Tibial artery (tissue), 4 donors: ENCODE data around the gene OGFRL1.

Source experiments
- DNase-seq, 2 donors: peaks; one replicate each; pipeline ENCODE4 v3.0.0-alpha.2; 2019
- H3K27ac ChIP-seq, 2 donors: fragments of 200-600 bp; sonication (generic) in 1 of 2; 1 replicate in 1 of 2; 2 replicates in 1 of 2; pipeline ENCODE4 v1.5.1; 2018 to 2019; ENCODE audit warnings: mild to moderate bottlenecking in 1 of 2
- H3K27me3 ChIP-seq, 2 donors: fragments of 200-600 bp; sonication (generic) in 1 of 2; one replicate each; pipeline versions ENCODE4 v1.5.1 to v1.6.0; 2016 to 2019
- H3K36me3 ChIP-seq, 3 donors: fragments of 200-600 bp; sonication (generic) in 2 of 3; one replicate each; pipeline ENCODE4 v1.5.1; 2016 to 2019; ENCODE audit warnings: mild to moderate bottlenecking in 2 of 3
- H3K4me1 ChIP-seq, 4 donors: fragments of 200-600 bp; sonication (generic) in 2 of 4; 1 replicate in 3 of 4; 2 replicates in 1 of 4; pipeline ENCODE4 v1.5.1; 2016 to 2019
- H3K4me3 ChIP-seq, 2 donors: fragments of 200-600 bp; sonication (generic) in 1 of 2; 1 replicate in 1 of 2; 2 replicates in 1 of 2; pipeline ENCODE4 v1.5.1; 2018 to 2019; ENCODE audit warnings: mild to moderate bottlenecking in 2 of 2
- H3K9me3 ChIP-seq, 3 donors: fragments of 200-600 bp; sonication (generic) in 1 of 3; one replicate each; pipeline ENCODE4 v1.5.1; 2016 to 2019
- intact Hi-C: fragments of 100-400 bp; cut with DNase I; formaldehyde crosslinking; loops from one replicate; pipeline ENCODE4 v1.15.0; 2023; ENCODE audit warnings: low total_unique reads
- TF ChIP-seq, protein P1 (sequence below), 2 experiments: fragments of 200-600 bp in 1 of 2; fragments of 450-650 bp in 1 of 2; IDR thresholded peaks; one replicate each; pipeline ENCODE4 v1.5.1; 2017 to 2019; ENCODE audit warnings: antibody characterized with exemption in 2 of 2, mild to moderate bottlenecking in 1 of 2, moderate library complexity in 1 of 2

The OGFRL1 gene

DNA sequence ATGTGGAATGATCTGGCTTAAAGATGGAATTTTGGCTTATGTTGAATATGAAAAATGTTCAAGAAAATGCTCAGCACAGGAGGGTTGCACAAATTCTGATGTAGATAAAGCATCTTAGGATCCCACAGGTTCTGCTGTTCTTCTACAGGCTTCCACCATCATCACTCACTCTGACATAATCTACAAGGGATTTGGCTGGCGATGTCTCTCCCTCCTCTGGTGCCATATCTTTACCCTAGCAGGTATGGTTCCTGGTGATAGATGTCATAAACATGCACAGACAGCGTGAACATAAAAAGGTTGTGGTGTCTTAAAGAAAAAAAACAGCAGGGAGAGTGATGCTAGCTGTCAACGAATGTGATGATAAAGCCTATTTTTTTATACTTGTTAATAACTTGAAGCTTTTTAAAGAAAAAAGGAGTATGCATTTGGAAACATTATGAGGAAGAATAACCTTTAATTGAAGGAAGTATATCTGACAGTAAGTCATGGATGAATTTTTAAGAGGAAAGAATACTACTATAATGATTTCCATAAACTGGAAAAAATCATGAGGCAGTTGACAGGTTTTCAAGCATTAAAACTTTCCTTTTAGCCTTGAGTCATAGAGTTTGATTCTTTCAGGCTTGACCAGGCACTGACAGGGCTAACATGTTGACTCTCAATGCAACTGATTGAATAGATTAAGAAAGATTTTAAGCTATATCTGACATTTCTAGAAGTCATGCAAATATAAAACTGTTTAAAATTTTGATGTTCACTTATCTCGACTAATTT lies 50.1 kb downstream of the OGFRL1 start:
- no peaks in the 10 kb centered on the region for H3K9me3 ChIP-seq
- no peak for DNase-seq
- H3K27me3 ChIP-seq = no peaks in the 10 kb centered on the region
- peaks cover 0 to 11% (median 3%) of the 10 kb centered on the region in 4 donors for H3K4me1 ChIP-seq
- no peak overlapping the region for H3K4me3 ChIP-seq
- intact Hi-C loops = no loop called here
- TF ChIP-seq, protein P1, sequence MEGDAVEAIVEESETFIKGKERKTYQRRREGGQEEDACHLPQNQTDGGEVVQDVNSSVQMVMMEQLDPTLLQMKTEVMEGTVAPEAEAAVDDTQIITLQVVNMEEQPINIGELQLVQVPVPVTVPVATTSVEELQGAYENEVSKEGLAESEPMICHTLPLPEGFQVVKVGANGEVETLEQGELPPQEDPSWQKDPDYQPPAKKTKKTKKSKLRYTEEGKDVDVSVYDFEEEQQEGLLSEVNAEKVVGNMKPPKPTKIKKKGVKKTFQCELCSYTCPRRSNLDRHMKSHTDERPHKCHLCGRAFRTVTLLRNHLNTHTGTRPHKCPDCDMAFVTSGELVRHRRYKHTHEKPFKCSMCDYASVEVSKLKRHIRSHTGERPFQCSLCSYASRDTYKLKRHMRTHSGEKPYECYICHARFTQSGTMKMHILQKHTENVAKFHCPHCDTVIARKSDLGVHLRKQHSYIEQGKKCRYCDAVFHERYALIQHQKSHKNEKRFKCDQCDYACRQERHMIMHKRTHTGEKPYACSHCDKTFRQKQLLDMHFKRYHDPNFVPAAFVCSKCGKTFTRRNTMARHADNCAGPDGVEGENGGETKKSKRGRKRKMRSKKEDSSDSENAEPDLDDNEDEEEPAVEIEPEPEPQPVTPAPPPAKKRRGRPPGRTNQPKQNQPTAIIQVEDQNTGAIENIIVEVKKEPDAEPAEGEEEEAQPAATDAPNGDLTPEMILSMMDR (IDR thresholded peaks at IDR 0.05) = no peak
- no peaks in the 10 kb centered on the region for H3K36me3 ChIP-seq
- no peak overlapping the region for H3K27ac ChIP-seq

DNA sequence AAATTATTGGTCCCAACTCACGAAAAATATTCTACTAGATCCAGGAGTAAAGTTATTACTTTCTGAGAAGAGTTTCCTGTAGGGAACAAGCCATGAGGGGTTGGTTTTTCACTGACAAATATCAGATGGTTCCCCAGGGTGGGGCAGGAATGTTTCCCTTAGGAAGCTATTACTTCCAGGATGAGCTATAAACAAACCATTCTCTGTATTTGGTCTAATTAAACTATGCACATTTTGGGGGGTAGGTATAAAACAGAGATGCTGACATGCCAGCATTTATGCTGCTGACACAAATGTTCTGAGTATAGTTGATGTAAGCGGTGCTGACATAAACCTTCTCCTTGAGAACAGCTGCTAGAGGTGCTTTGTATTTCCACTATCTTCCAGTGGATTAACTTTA lies 54.2 kb downstream of the OGFRL1 start:
- intact Hi-C loops = no loop called here
- no peaks in the 10 kb centered on the region for H3K36me3 ChIP-seq
- H3K27ac ChIP-seq = no peak overlapping the region
- no peaks in the 10 kb centered on the region for H3K27me3 ChIP-seq
- TF ChIP-seq, protein P1 (IDR thresholded peaks at IDR 0.05) = no peak
- peaks cover 0 to 7% (median 0%) of the 10 kb centered on the region in 4 donors for H3K4me1 ChIP-seq
- H3K4me3 ChIP-seq = no peak overlapping the region
- DNase-seq = no peak
- H3K9me3 ChIP-seq = no peaks in the 10 kb centered on the region

DNA sequence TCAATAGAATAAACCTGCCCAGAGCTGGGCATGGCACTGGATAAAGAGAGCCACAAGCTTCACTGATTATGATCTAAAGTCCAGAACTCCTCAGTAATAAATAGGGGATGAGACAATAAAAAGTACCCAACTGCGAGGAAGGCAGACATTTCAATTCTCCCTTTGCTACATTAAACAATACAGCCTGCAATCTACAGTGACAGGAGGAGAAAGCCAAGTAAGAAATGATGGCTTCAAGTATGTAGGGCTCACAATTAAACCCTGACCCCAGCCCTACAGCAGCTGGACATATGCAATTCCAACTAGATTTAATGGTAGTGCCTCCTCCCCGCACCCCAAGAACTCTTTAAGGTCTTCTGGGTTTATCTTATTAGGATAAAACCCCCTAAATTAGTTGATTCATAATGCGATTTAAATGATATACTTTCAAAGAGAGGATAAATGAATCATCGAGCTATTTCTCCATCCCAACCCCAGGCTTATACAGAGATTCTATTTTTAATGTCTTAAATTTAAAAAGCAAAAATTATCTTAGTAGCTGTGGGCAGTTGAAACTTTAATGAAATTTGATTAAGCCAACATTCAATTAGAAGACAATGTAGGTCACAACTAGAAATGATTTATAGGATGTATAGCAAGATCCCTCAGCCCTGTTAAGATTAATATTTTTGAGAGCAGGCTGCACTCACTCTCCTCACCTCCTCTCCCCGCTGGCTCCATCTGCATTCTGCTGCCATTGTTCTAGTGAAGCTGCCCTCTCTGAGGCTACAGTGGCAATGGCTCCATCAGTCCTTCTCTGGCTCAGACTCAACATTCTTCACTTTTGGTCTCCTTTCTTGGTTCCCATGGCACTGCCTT lies 57.1 kb downstream of the OGFRL1 start:
- Histone ChIP-seq H3K4me3 (no peak overlapping the region), H3K4me1 (peaks cover 0 to 14% (median 5%) of the 10 kb centered on the region in 4 donors), H3K27me3 (no peaks in the 10 kb centered on the region), H3K36me3 (no peaks in the 10 kb centered on the region), H3K9me3 (no peaks in the 10 kb centered on the region), H3K27ac (no peak overlapping the region)
- DNase-seq = no peak
- intact Hi-C loops = no loop called here
- TF ChIP-seq, protein P1 (IDR thresholded peaks at IDR 0.05) = no peak

DNA sequence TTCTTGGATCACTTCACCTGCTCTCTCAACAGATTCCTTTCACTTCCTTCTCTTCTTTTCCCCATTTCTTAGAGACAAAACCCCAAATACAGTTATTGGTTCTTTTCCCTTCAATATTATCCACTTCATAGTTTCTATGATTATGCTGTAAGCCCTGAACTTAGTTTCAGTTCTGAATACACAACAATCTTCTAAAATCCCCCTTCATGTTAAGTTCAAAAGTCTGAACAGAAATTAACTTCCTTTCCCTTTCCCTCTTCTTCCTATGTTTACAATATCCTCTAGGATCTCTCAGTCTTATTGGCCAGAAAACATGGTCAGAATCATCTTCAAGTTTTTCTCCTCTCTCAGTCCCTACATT lies 57.7 kb downstream of the OGFRL1 start:
- Histone ChIP-seq H3K9me3 (no peaks in the 10 kb centered on the region), H3K36me3 (no peaks in the 10 kb centered on the region), H3K4me3 (no peak overlapping the region), H3K4me1 (peaks cover 0 to 20% (median 10%) of the 10 kb centered on the region in 4 donors), H3K27me3 (no peaks in the 10 kb centered on the region), H3K27ac (no peak overlapping the region)
- DNase-seq = no peak
- intact Hi-C loops = no loop called here
- TF ChIP-seq, protein P1 (IDR thresholded peaks at IDR 0.05) = no peak

DNA sequence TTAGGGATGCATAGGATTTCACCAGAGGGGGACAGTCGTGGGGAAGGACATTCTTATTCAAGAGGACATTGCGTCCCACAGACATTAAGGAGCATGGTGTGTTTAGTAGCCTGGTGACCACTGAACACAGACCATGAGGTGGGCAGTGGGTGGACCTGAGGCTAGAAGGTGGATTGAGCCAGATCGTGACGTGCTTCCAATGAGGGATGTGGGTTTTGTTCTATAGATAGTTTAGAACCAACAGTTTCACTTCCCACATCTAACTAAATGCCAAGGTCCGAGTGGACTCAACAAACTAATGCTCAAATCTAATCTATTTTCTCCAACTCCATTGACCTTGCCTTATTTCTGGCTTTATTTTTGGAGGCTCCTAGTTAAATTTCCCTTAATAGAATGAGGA lies 58.5 kb downstream of the OGFRL1 start:
- TF ChIP-seq, protein P1 (IDR thresholded peaks at IDR 0.05) = no peak
- DNase-seq = no peak
- no peaks in the 10 kb centered on the region for H3K36me3 ChIP-seq
- no peak overlapping the region for H3K27ac ChIP-seq
- no peaks in the 10 kb centered on the region for H3K9me3 ChIP-seq
- H3K4me1 ChIP-seq = peaks cover 0 to 20% (median 10%) of the 10 kb centered on the region in 4 donors
- intact Hi-C loops = no loop called here
- H3K27me3 ChIP-seq = no peaks in the 10 kb centered on the region
- H3K4me3 ChIP-seq = no peak overlapping the region
